ENCODE measurements around the gene RNF166.
"Not testable (repeated sequence)": the region's sequence is repeated elsewhere in the genome, so short reads cannot be mapped to it uniquely, and the experiment has no call there.

RNF166 gene

DNA sequence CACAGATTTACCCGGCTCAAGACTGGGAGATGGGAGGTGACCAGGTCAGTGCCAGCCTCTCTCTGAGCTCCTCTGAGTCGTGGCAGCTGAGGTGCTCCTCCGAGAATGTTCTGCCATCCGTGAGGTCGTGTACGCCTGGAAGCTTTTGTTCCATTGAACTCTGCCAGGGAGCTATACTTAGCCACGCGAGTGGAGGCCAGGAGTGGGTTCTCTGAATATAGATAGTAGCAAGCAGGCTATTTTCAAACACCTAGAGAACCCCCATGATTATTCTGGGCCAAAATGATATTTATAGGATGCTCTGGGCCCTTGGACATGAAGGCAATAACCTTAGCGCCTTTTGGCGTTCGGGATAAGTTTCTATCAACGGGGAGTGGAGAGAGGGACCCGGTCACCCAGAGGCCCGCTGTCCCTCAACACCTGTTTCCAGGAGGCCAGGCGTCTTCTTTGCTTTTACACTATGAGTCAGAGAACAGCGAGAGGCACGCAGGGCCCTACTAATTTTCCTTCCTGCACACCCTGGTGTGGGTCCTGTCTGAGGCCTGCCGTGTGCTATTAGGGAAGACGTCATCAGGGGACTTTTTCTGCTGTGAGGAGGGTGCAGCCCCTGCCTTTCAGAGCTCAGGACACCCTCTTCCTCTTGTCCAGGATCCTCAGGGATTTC is 32.4 kb downstream of the RNF166 start:
- DNase-seq, result no peak
- H3K27me3 ChIP-seq (replicated peaks; ENCODE audit: control insufficient read depth, insufficient read depth, low read length, poor library complexity, severe bottlenecking), result no peaks in the 10 kb centered on the region
- H3K36me3 ChIP-seq (ENCODE audit: control insufficient read depth, insufficient read depth, low read length), result peaks cover 27% of the 10 kb centered on the region
- H3K4me1 ChIP-seq (ENCODE audit: control insufficient read depth, insufficient read depth, low read length, poor library complexity, severe bottlenecking), result no peaks in the 10 kb centered on the region
- H3K9me3 ChIP-seq (ENCODE audit: control insufficient read depth, low read length), result no peaks in the 10 kb centered on the region
- H3K4me3 ChIP-seq (ENCODE audit: insufficient read depth, low read depth, low read length, poor library complexity, severe bottlenecking), result no peak overlapping the region
- H3K27ac ChIP-seq (ENCODE audit: insufficient read depth, low read length, poor library complexity, severe bottlenecking), result no peak overlapping the region

DNA sequence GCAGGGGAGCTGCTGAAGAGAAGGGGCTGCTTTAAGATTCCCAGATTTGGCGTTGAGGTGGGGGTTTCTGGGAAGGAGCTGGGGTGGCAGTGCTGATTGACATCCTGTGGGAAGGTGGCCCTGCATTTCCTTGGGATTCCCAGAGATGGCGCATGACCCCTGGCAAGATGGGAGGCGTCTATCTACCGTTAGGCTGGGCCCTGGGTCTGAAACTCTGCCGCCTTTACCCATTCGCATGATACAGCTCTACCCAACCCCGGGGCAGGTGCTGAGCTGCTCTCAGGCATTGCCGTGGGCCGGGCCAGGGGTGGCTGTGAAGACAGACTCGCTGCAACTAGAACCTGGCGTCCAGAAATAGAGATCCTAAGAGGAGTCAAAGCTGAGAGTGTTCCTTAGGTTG is 33.4 kb downstream of the RNF166 start:
- no peaks in the 10 kb centered on the region for H3K4me1 ChIP-seq (ENCODE audit: control insufficient read depth, insufficient read depth, low read length, poor library complexity, severe bottlenecking)
- H3K27ac ChIP-seq (ENCODE audit: insufficient read depth, low read length, poor library complexity, severe bottlenecking), result no peak overlapping the region
- H3K9me3 ChIP-seq (ENCODE audit: control insufficient read depth, low read length), result no peaks in the 10 kb centered on the region
- H3K27me3 ChIP-seq (replicated peaks; ENCODE audit: control insufficient read depth, insufficient read depth, low read length, poor library complexity, severe bottlenecking), result no peaks in the 10 kb centered on the region
- DNase-seq, result no peak
- H3K4me3 ChIP-seq (ENCODE audit: insufficient read depth, low read depth, low read length, poor library complexity, severe bottlenecking), result no peak overlapping the region
- H3K36me3 ChIP-seq (ENCODE audit: control insufficient read depth, insufficient read depth, low read length), result peaks cover 16% of the 10 kb centered on the region

GRCh38 chr16:88671806-88672205 is 34.4 kb downstream of the RNF166 start:
- peaks cover 7% of the 10 kb centered on the region for H3K36me3 ChIP-seq (ENCODE audit: control insufficient read depth, insufficient read depth, low read length)

DNA sequence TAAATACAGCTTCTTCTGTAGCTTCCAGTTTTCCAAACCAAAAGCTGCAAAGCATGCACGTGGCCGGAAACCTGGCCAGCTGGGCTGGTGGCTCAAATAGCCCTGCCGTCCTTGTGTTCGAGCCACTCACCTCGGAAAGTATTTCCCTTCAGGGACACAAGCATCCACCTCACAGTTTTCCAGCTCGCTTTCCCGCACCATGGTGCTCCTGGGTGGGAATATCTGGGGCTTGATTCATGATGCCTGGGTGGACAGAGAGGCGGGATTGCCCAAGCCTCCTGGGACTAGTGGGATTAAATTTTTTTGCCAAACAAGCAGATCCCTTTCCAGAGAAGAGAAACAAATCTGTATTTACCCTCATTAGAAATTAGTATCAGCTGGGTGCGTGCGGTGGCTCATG is 36.2 kb downstream of the RNF166 start:
- Histone ChIP-seq H3K9me3 (ENCODE audit: control insufficient read depth, low read length) (no peaks in the 10 kb centered on the region), H3K27me3 (replicated peaks; ENCODE audit: control insufficient read depth, insufficient read depth, low read length, poor library complexity, severe bottlenecking) (no peaks in the 10 kb centered on the region), H3K4me3 (ENCODE audit: insufficient read depth, low read depth, low read length, poor library complexity, severe bottlenecking) (no peak overlapping the region), H3K36me3 (ENCODE audit: control insufficient read depth, insufficient read depth, low read length) (no peaks in the 10 kb centered on the region), H3K27ac (ENCODE audit: insufficient read depth, low read length, poor library complexity, severe bottlenecking) (no peak overlapping the region), H3K4me1 (ENCODE audit: control insufficient read depth, insufficient read depth, low read length, poor library complexity, severe bottlenecking) (no peaks in the 10 kb centered on the region)
- no peak for DNase-seq

More at GRCh38 chr16:88671806-88672205, 34.4 kb downstream of the RNF166 start:
- H3K4me3 ChIP-seq (ENCODE audit: insufficient read depth, low read depth, low read length, poor library complexity, severe bottlenecking), result no peak overlapping the region
- H3K27me3 ChIP-seq (replicated peaks; ENCODE audit: control insufficient read depth, insufficient read depth, low read length, poor library complexity, severe bottlenecking), result no peaks in the 10 kb centered on the region
- no peaks in the 10 kb centered on the region for H3K4me1 ChIP-seq (ENCODE audit: control insufficient read depth, insufficient read depth, low read length, poor library complexity, severe bottlenecking)
- no peaks in the 10 kb centered on the region for H3K9me3 ChIP-seq (ENCODE audit: control insufficient read depth, low read length)
- no peak for DNase-seq
- no peak overlapping the region for H3K27ac ChIP-seq (ENCODE audit: insufficient read depth, low read length, poor library complexity, severe bottlenecking)

- DNase-seq; H3K4me1 ChIP-seq (ENCODE audit: control insufficient read depth, insufficient read depth, low read length, poor library complexity, severe bottlenecking); H3K9me3 ChIP-seq (ENCODE audit: control insufficient read depth, low read length); H3K36me3 ChIP-seq (ENCODE audit: control insufficient read depth, insufficient read depth, low read length); H3K27ac ChIP-seq (ENCODE audit: insufficient read depth, low read length, poor library complexity, severe bottlenecking); H3K27me3 ChIP-seq (replicated peaks; ENCODE audit: control insufficient read depth, insufficient read depth, low read length, poor library complexity, severe bottlenecking); H3K4me3 ChIP-seq (ENCODE audit: insufficient read depth, low read depth, low read length, poor library complexity, severe bottlenecking): not testable (repeated sequence)
Measured at GRCh38 chr16:88669493-88669892, 36.7 kb downstream of the RNF166 start.

- no peak overlapping the region for H3K4me3 ChIP-seq (ENCODE audit: insufficient read depth, low read depth, low read length, poor library complexity, severe bottlenecking)
- no peaks in the 10 kb centered on the region for H3K27me3 ChIP-seq (replicated peaks; ENCODE audit: control insufficient read depth, insufficient read depth, low read length, poor library complexity, severe bottlenecking)
- H3K9me3 ChIP-seq (ENCODE audit: control insufficient read depth, low read length), result no peaks in the 10 kb centered on the region
- no peaks in the 10 kb centered on the region for H3K36me3 ChIP-seq (ENCODE audit: control insufficient read depth, insufficient read depth, low read length)
- no peak overlapping the region for H3K27ac ChIP-seq (ENCODE audit: insufficient read depth, low read length, poor library complexity, severe bottlenecking)
- DNase-seq, result no peak
- peaks cover 6% of the 10 kb centered on the region for H3K4me1 ChIP-seq (ENCODE audit: control insufficient read depth, insufficient read depth, low read length, poor library complexity, severe bottlenecking)
Measured at GRCh38 chr16:88667461-88667860, 38.7 kb downstream of the RNF166 start.

GRCh38 chr16:88665570-88665969 is 40.6 kb downstream of the RNF166 start:
- Histone ChIP-seq H3K27ac (ENCODE audit: insufficient read depth, low read length, poor library complexity, severe bottlenecking) (no peak overlapping the region), H3K4me1 (ENCODE audit: control insufficient read depth, insufficient read depth, low read length, poor library complexity, severe bottlenecking) (peaks cover 14% of the 10 kb centered on the region), H3K27me3 (replicated peaks; ENCODE audit: control insufficient read depth, insufficient read depth, low read length, poor library complexity, severe bottlenecking) (no peaks in the 10 kb centered on the region), H3K9me3 (ENCODE audit: control insufficient read depth, low read length) (no peaks in the 10 kb centered on the region), H3K4me3 (ENCODE audit: insufficient read depth, low read depth, low read length, poor library complexity, severe bottlenecking) (no peak overlapping the region), H3K36me3 (ENCODE audit: control insufficient read depth, insufficient read depth, low read length) (no peaks in the 10 kb centered on the region)
- no peak for DNase-seq

- no peak overlapping the region for H3K4me3 ChIP-seq (ENCODE audit: insufficient read depth, low read depth, low read length, poor library complexity, severe bottlenecking)
- no peaks in the 10 kb centered on the region for H3K9me3 ChIP-seq (ENCODE audit: control insufficient read depth, low read length)
- H3K4me1 ChIP-seq (ENCODE audit: control insufficient read depth, insufficient read depth, low read length, poor library complexity, severe bottlenecking), result peaks cover 14% of the 10 kb centered on the region
- no peak for DNase-seq
- no peak overlapping the region for H3K27ac ChIP-seq (ENCODE audit: insufficient read depth, low read length, poor library complexity, severe bottlenecking)
- H3K36me3 ChIP-seq (ENCODE audit: control insufficient read depth, insufficient read depth, low read length), result no peaks in the 10 kb centered on the region
- H3K27me3 ChIP-seq (replicated peaks; ENCODE audit: control insufficient read depth, insufficient read depth, low read length, poor library complexity, severe bottlenecking), result no peaks in the 10 kb centered on the region
Measured at GRCh38 chr16:88665148-88665547, 41.1 kb downstream of the RNF166 start.

- Histone ChIP-seq H3K27ac (ENCODE audit: insufficient read depth, low read length, poor library complexity, severe bottlenecking) (peak within 1 kb of the TSS; percentile 83), H3K4me1 (ENCODE audit: control insufficient read depth, insufficient read depth, low read length, poor library complexity, severe bottlenecking) (peaks cover 14% of the 10 kb centered on the region), H3K36me3 (ENCODE audit: control insufficient read depth, insufficient read depth, low read length) (no peaks in the 10 kb centered on the region), H3K9me3 (ENCODE audit: control insufficient read depth, low read length) (no peaks in the 10 kb centered on the region), H3K4me3 (ENCODE audit: insufficient read depth, low read depth, low read length, poor library complexity, severe bottlenecking) (peak within 1 kb of the TSS; percentile 97), H3K27me3 (replicated peaks; ENCODE audit: control insufficient read depth, insufficient read depth, low read length, poor library complexity, severe bottlenecking) (no peaks in the 10 kb centered on the region)
- peak; percentile 93 to 96 (median 93) for DNase-seq
Measured at GRCh38 chr16:88662843-88663606, 43.2 kb downstream of the RNF166 start, which contains the start of gene MVD. MVD (minus strand) TSS chr16:88663091; CDS start chr16:88663080, 11 bp downstream.

- H3K4me1 ChIP-seq (ENCODE audit: control insufficient read depth, insufficient read depth, low read length, poor library complexity, severe bottlenecking), result peaks cover 14% of the 10 kb centered on the region
- H3K27me3 ChIP-seq (replicated peaks; ENCODE audit: control insufficient read depth, insufficient read depth, low read length, poor library complexity, severe bottlenecking), result no peaks in the 10 kb centered on the region
- H3K9me3 ChIP-seq (ENCODE audit: control insufficient read depth, low read length), result no peaks in the 10 kb centered on the region
- no peak for DNase-seq
- no peaks in the 10 kb centered on the region for H3K36me3 ChIP-seq (ENCODE audit: control insufficient read depth, insufficient read depth, low read length)
- H3K4me3 ChIP-seq (ENCODE audit: insufficient read depth, low read depth, low read length, poor library complexity, severe bottlenecking), result peak overlapping the region; percentile 97
- peak overlapping the region; percentile 83 for H3K27ac ChIP-seq (ENCODE audit: insufficient read depth, low read length, poor library complexity, severe bottlenecking)
Measured at GRCh38 chr16:88662222-88662842, 43.9 kb downstream of the RNF166 start.

Data from effector memory CD4-positive, alpha-beta T cell (primary cell).